Stimulated activated CD8-positive, alpha-beta memory T cell treated with anti-CD3 and anti-CD28 coated beads, Interleukin-4, amount 100 ng/mL, for 4 hours (primary cell): Measurements from ENCODE around the gene PROP1.
"Not testable (repeated sequence)": the region's sequence is repeated elsewhere in the genome, so short reads cannot be mapped to it uniquely, and the experiment has no call there.

Source experiments
- DNase-seq, 2 donors: peaks; one replicate each; pipeline ENCODE4 v3.0.0-alpha.2; 2020; ENCODE audit warnings: low read depth in 2 of 2, low spot score in 1 of 2

The PROP1 gene

DNA sequence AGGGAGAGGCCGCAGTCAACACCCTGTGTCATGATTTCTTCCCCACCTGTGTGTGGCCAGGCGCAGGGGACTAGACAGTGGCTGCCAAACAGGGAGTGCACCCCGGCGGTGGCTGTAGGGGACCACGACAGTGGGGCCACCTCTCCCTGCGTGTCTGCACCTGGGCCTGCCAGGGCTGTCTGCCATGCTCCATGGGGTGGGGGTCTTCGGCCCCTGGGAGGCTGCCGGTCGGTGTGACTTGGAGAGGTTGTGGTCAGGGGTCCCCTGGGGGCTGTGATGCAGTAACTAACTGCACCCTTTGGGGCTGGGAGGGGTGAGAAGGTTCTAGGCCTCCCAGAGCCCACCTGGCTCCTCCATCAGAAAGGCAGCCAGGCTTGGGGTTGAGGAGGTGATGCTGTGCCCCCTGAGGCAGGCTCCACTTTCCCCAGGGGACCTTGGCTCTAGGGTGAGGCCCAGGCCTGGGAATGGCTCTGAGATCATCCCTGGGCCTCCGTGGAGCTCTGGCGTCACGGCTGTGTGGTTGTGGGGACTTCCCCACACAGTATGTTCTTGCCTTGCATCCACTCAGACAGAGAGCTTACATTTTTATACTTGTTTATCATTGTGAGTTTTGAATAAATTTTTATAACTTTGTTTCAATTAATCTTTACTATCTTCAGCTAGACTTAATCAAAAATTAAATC lies 50.3 kb downstream of the PROP1 start:
- not testable (repeated sequence) for DNase-seq

DNA sequence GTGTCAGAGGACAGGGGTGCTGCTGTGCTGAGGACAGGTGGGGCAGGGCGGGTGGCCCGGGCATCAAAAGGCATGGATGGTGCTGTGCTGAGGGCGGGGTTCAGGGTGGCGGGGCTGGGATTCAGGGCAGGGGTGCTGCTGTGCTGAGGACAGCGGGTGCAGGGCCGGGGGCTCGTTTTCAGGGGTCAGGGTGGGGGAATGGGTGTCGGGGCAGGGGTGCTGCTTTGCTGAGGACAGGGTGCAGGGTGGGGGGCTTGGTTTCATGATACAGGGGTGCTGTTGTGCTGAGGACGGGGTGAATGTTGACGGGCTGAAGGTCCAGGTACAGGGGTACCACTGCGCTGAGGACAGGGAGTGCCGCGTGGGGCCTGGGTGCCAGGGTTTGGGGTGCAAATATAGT lies 50.9 kb downstream of the PROP1 start:
- DNase-seq: not testable (repeated sequence)

DNA sequence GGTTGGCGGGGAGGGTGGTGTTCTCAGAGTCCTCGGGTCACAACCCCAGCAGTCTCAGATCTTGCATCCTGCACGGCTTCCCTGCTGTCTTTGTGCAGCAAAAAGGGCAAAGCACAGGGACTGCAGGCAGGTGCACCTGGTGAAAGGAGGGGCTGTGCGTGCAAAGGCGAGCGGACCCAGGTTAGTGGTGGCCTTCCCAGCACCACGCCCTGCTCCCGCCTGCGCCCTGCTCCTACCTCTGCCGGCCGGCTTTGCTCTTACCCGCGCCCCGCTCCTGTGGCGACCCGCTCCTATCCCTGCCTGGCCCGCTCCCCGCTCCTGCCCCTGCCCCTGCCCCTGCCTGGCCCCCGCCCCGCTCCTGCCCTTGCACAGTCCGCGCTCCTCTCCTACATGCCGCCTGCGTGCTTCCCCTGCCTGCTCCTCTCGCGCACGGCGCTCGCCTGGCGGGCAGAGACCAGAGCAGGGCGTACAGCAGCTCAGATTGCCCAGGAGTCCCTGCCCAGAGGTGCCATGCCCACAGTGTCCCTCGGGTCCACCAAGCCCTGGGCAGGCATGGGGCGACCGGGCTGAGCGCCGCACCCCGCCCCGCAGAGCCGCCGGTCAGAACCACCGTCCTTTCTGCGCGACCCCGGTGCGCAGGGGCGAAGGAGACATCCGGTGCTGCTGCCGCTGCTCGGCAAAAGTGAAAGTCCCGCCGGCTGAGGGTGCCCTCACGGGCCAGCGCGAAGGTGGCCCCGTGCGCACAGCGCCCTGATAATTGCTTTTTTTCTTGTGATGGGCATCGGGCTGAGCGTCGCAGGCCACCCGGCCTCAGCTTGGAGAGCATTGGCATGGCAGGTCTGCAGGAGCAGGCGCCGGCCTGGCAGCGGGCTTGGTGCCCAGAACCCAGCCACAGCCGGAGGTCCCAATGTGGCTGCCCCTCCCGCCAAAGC lies 52.0 kb downstream of the PROP1 start:
- DNase-seq: peak in 1 of 2 donors; percentile 3

DNA sequence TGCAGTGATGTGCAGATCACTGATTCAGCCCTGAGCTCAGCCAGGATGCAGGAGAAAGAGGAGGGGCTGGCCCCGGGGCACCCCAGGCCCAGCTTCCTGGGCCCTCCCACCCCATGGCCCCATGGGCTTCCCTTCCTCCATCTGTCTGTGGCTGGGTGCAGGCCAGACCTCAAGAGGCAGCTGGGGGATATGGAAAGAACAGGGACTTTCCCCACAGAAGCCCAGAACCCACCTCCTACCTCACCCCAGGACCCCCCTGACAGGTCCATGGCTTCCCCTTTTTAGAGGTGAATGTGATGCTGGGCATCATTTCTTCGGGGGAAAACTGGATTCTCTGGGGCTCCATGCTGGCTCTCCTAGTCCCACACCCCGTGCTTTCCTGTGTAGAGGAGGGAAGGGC lies 53.1 kb downstream of the PROP1 start:
- DNase-seq: not testable (repeated sequence)
